ENCODE results near the gene ASPRV1.

The ASPRV1 gene

GRCh38 chr2:69988086-69988635, 26.7 kb upstream of the ASPRV1 start:
- no peak for DNase-seq

GRCh38 chr2:69986691-69987090, 25.3 kb upstream of the ASPRV1 start:
- DNase-seq, result no peak

GRCh38 chr2:69985688-69986087, 24.3 kb upstream of the ASPRV1 start:
- no peak for DNase-seq

DNA sequence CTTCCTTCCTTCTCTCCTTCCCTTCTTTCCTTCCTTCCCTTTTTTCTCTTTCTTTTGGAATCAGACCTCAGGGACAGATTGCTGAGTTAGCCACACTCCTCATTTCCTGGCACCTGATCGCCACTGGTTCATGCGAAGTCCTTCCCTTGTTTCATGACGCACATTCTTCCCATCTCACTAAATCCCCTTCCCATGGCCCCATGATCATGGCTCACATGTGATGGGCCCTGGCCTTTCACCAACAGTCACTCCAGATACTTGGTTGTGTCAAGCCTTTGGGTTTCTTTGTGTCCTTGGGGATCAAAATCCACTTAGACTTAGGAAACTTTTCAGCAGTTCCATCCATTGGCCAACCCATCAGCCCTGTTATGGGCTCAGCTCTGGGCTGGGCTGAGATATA, 23.8 kb upstream of the ASPRV1 start:
- DNase-seq, result no peak

DNA sequence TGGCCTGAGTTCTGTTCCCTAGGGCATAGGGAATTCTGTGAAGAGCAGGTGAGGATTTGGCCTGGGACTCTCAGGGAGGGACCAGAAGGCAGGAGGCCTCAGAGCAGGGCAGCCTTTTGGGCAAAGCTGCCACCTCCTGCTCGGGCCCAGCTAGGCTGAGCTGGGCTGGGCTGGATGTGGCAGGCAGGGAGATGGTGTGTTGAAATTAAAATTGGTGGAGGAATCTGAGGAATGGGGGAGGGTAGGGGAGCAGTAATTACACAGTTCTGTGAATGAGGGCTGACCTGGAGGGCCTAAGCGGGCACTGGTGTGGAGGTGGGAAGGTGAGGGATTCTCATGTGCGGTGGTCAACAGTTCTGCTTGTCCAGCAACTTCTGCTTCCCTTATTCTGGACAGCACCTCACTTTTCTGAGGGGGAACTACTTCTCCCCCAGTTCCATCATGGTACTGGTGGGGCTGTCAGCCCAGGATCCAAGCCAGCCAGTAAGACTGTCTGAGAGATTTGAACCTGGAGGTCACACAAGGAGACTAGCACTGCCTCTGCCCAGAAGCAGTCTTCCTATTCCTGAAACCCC, 22.0 kb upstream of the ASPRV1 start:
- no peak for DNase-seq

- peak; percentile 33 for DNase-seq
Observed at GRCh38 chr2:69979902-69980807, 18.7 kb upstream of the ASPRV1 start.

- no peak for DNase-seq
Observed at GRCh38 chr2:69977906-69978482, 16.6 kb upstream of the ASPRV1 start.

DNA sequence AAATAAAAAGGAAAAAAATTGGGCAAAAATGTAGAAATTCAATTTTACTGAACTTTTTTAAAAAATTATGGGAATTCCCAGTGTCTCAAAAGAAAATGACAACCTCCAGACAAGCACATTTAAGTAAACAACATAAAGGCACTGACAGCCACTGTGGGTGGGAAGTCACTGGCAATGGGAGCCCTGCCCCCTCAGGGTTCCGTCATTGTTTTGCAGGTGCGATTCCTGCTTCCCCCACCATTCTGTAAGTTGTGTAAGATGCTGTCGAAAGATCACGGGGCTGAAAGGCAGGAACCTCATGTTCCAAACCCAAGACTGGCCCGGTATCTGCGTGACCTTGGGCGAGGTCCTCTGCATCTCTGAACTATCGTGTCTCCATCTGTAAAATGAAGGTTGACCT, 15.8 kb upstream of the ASPRV1 start:
- DNase-seq, result no peak

DNA sequence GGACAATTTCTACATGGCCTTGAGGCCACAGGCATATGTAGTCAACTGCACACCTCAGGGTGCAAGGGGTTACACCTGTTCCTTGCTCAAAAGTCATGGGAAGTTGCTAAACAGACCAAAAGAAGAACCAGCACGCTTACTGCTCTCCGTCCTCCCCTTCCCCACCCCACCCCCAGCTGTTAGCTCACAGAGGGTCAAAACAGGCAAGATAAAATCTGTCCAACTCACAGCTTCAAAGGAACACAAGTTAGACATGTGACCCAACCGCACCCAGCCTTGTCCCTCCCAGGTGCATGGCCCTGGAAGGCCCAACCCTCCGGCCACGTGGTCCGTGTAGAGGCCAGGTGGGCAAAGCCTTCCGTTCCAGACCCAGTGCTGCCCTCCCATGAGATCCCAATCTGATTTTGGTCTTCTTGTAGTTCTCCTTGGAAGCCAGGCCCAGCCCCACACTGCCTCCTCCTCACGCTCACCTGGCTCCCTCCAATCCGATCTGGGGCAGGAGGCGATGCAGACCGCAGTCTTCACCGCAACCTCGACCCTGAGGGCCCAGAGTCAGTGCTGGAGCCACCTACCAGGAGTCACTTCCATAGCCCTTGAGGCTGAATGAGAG, 14.5 kb upstream of the ASPRV1 start:
- DNase-seq, result no peak

DNA sequence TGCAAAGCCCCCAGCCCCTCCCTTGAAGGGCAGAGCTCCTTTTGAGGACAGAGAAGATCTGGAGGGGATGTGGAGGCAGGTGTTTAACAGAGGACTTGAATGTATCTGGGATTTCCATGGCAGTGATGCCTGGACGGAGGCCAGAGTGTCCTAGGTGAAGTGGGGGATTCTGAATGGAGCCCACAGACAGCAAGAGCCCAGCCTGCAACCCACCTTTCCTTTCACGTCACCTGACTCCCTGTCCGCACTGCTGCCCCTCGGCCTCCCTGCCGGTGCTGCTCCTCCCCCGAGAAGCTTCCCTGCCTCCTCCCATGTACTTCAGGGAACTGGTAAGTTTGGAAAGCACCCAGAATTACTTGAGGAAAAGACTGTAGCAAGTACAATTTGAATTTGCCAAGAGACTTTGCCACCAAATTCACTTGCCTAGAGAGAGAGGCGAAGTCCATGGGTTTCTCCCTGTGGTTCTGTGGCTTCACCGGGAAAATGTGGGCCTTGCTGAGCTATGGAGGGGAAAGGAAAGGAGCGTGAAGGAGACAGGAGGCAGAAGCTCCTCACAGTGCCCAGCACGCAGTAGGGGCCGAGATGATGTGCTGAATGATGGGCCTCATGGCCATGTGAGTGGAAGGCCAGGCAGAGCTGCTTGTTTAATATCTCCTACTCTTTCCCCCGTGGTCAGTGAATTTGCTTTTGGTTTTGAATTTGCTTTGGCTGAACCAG, 13.9 kb upstream of the ASPRV1 start:
- no peak for DNase-seq

DNA sequence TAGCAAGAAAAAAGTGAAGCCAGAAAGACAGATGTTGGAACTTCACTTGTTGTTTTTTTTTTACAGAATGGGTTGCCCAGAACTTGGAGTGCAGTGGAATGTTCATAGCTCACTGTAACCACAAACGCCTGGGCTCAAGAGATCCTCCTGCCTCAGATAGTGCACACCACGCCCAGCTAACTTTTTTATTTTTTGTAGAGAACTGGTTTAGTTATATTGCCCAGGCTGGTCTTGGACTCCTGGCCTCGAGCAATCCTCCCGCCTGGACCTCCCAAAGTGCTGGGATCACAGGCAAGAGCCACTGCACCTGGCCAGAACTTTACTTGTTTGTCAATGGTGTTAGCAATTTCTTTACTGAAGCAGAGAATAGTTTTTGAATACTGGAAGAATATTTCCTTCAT, 11.9 kb upstream of the ASPRV1 start:
- DNase-seq, result peak; percentile 23

- no peak for DNase-seq
Observed at GRCh38 chr2:69972822-69973221, 11.4 kb upstream of the ASPRV1 start.

- no peak for DNase-seq
Observed at GRCh38 chr2:69969991-69970390, 8.6 kb upstream of the ASPRV1 start.

DNA sequence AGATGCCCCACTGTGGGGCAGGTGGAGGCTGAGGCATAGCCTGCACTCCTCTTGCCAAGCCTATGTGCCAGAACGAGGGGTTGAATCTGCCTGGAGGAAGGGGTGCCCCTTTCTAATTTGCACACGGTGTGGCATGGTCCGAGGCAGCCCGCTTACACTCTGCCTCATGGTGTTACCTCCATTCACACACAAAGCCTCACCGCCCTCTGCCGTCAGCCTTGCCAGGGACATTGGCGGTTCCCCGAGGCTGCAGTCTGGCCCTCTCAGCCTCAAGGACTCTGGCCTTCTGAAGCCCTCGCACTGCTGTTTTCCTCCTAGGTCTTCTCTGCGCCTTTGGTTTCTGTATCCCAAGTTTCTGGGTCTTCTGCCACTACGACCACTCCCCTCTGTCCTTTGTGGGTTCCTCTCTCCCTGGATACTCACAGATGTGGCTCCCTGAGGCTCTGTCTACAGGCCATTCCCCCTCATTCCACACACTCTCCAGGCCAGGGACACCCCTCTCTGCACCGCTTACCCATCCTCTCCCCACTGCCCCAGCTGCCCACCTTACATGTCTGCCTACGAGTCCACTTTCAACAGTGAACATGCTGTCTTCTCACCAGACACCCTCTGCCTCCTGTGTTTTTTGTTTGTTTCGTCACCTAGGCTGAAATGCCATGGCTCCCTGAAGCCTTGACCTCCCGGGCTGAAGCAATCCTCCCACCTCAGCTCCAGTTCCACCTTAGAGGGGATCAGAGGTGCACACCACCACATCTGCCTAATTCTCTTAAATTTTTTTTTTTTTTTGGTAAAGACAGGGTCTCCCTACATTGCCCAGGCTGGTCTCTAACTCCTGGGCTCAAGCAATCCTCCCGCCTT, 7.9 kb upstream of the ASPRV1 start:
- DNase-seq, result no peak

- DNase-seq, result no peak
Observed at GRCh38 chr2:69968609-69969008, 7.2 kb upstream of the ASPRV1 start.

- DNase-seq, result no peak
Observed at GRCh38 chr2:69966496-69966895, 5.1 kb upstream of the ASPRV1 start.

GRCh38 chr2:69965756-69966445, 4.5 kb upstream of the ASPRV1 start:
- DNase-seq, result no peak

DNA sequence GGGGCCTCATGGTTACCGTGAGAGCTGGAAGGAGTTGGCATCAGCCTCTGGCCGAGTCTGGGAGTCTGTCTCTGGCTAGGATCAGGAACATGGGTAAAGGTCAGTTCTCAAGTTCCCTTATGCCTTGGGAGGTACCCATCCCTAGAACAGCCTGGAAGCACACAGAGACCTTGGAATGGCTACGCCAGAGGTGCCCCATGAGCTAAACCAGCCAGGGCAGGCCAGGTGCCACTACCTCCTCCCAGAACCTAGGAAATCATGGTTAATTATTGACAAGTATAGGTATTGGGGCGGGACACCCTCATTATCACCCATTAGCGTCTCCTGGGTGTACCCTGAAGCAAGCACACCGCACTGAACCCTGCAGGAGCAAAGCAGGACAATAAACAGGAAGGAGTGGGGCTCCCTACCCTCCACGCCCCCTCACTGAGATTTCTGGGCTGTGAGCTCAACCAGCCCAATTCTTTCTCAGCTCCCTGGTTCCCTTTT, 3.0 kb upstream of the ASPRV1 start:
- no peak for DNase-seq

DNA sequence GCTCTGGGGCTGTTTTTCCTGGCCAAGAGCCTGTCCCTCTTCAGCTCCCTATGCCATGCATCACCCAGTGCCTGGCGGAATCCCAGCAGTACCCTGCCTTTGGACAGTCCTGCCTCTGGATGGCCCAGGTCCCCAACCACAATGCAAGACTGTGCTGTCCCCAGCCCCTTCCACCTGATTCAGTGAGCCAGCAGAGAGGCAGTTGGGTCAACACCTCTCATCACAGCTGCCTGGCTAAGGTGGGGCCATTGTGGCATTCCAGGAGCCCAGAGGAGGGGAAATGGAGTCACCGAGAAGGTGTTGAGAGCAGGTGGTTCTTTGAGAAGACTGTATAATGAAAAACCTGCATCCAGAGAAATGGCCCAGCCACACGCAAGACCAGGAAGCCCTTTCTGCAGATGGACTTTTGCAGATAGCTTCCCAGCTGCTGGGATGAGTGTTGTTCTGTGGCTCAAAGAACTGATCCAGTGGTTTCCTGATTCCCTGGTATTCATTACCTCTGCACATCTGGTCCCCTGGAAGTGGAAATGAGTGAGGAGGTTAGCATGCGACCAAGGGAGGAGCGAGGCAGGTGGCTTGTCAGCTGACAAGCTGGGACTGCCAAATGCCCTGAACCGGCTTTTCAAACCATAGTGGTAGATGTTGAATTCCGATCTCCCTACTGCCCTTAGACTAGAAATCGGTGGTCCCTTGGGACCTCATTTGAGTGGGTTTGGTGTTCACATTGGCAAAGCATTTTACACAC, 1.7 kb upstream of the ASPRV1 start:
- no peak for DNase-seq

DNA sequence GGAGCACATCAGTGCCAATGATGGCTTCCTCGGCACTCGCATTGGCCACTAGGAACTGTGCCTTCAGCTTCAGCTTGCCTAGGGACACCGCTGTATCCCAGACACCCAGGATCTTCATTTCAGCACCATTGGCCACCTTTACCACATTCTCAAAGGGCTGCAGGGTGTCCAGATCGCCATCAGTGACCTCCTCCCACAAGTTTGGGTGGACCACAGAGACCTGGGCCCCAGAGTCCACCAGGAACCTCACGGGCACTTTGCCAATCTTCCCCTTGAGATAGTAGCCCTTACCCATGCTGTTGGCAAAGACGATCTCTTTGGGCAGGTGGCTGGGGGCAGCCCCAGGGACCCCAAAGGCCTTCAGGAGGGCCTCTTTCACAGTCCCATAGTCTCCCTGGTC, 610 bp downstream of the ASPRV1 start:
- DNase-seq, result no peak
